HEK293 (cell line): ENCODE results near the gene IQCE.
A peak's percentile ranks its signal among the peaks of the same experiment; 100 is the strongest.

ENCODE experiments used
- CTCF ChIA-PET: fragments of 350-600 bp; formaldehyde crosslinking; extraction: SDS; loops from one replicate; lab custom pipeline; 2021; ENCODE audit warnings: antibody characterized with exemption; lab: Yijun Ruan, JAX
- POLR2A ChIA-PET: fragments of 300-600 bp; formaldehyde crosslinking; extraction: SDS; loops from one replicate; lab custom pipeline; 2020; ENCODE audit warnings: antibody characterized with exemption, inconsistent platforms; lab: Yijun Ruan, JAX
- H3K27ac ChIP-seq: fragments of 200-500 bp; sonication (Bioruptor generic); 2 replicates; pipeline ENCODE4 v1.5.1; 2014; ENCODE audit warnings: low read depth, low read length, control low read depth, inconsistent platforms; ENCODE audit errors: extremely low read depth
- H3K36me3 ChIP-seq, 2 experiments: fragments of 200-500 bp in 1 of 2; sonication (Bioruptor generic) in 1 of 2; 1 replicate in 1 of 2; 2 replicates in 1 of 2; pipeline ENCODE4 v1.5.1; 2014 to 2017; ENCODE audit warnings: inconsistent platforms in 2 of 2, low read length in 2 of 2; ENCODE audit not compliant: control insufficient read depth in 2 of 2, insufficient read depth in 1 of 2
- H3K4me1 ChIP-seq: fragments of 200-500 bp; sonication (Bioruptor generic); 2 replicates; pipeline ENCODE4 v1.5.1; 2014; ENCODE audit warnings: mild to moderate bottlenecking, low read length, inconsistent platforms; ENCODE audit not compliant: control insufficient read depth, insufficient read depth
- H3K4me3 ChIP-seq: 2 replicates; pipeline ENCODE4 v1.5.1; 2011; ENCODE audit warnings: low read depth, mild to moderate bottlenecking, control low read depth, low read length, moderate library complexity
- H3K9me3 ChIP-seq: fragments of 200-500 bp; sonication (Bioruptor generic); 2 replicates; pipeline ENCODE4 v1.5.1; 2014; ENCODE audit warnings: low read depth, low read length, inconsistent platforms; ENCODE audit not compliant: control insufficient read depth, insufficient read depth
- EGR2 ChIP-seq: fragments of 450-650 bp; formaldehyde crosslinking; IDR thresholded peaks from 2 replicates; pipeline ENCODE4 v1.5.1; 2016; ENCODE audit warnings: low read depth, missing biosample characterization, missing genetic modification characterization
- FEZF1 ChIP-seq: fragments of 450-650 bp; formaldehyde crosslinking; IDR thresholded peaks from 2 replicates; pipeline ENCODE4 v1.5.1; 2016; ENCODE audit warnings: missing biosample characterization, missing genetic modification characterization
- GFI1B ChIP-seq: fragments of 450-650 bp; formaldehyde crosslinking; IDR thresholded peaks from 2 replicates; pipeline ENCODE4 v1.5.1; 2016; ENCODE audit warnings: missing biosample characterization, missing genetic modification characterization
- IKZF3 ChIP-seq: fragments of 450-650 bp; IDR thresholded peaks from 2 replicates; pipeline ENCODE4 v1.5.0; 2018; ENCODE audit warnings: missing biosample characterization, mild to moderate bottlenecking, missing genetic modification characterization, moderate library complexity
- KLF1 ChIP-seq: fragments of 450-650 bp; formaldehyde crosslinking; IDR thresholded peaks from 2 replicates; pipeline ENCODE4 v1.5.1; 2016; ENCODE audit warnings: missing biosample characterization, missing genetic modification characterization
- OSR2 ChIP-seq: fragments of 450-650 bp; formaldehyde crosslinking; IDR thresholded peaks from 2 replicates; pipeline ENCODE4 v1.5.1; 2016; ENCODE audit warnings: missing biosample characterization, missing genetic modification characterization
- ZBTB1 ChIP-seq: fragments of 450-650 bp; formaldehyde crosslinking; IDR thresholded peaks from 2 replicates; pipeline ENCODE4 v1.5.1; 2016; ENCODE audit warnings: missing biosample characterization, missing genetic modification characterization
- ZBTB21 ChIP-seq: fragments of 450-650 bp; formaldehyde crosslinking; IDR thresholded peaks from 2 replicates; pipeline ENCODE4 v1.5.1; 2017; ENCODE audit warnings: missing biosample characterization, missing genetic modification characterization
- ZBTB44 ChIP-seq: fragments of 450-650 bp; IDR thresholded peaks from 2 replicates; pipeline ENCODE4 v1.5.1; 2018; ENCODE audit warnings: missing biosample characterization, mild to moderate bottlenecking, missing genetic modification characterization
- ZBTB49 ChIP-seq: fragments of 450-650 bp; formaldehyde crosslinking; IDR thresholded peaks from 2 replicates; pipeline ENCODE4 v1.5.1; 2016; ENCODE audit warnings: missing biosample characterization, missing genetic modification characterization, low read depth
- ZFHX2 ChIP-seq: fragments of 450-650 bp; formaldehyde crosslinking; conservative IDR thresholded peaks from 2 replicates; pipeline ENCODE4 v1.5.1; 2016; ENCODE audit warnings: missing biosample characterization, missing genetic modification characterization
- ZFP41 ChIP-seq: fragments of 450-650 bp; formaldehyde crosslinking; IDR thresholded peaks from 2 replicates; pipeline ENCODE4 v1.5.1; 2016; ENCODE audit warnings: missing biosample characterization, missing genetic modification characterization, borderline replicate concordance
- ZNF169 ChIP-seq: fragments of 450-650 bp; formaldehyde crosslinking; IDR thresholded peaks from 2 replicates; pipeline ENCODE4 v1.5.1; 2016; ENCODE audit warnings: missing biosample characterization, missing genetic modification characterization
- ZNF19 ChIP-seq: fragments of 450-650 bp; formaldehyde crosslinking; IDR thresholded peaks from 2 replicates; pipeline ENCODE4; 2016; ENCODE audit warnings: missing biosample characterization, missing genetic modification characterization, low read depth
- ZNF202 ChIP-seq: fragments of 450-650 bp; formaldehyde crosslinking; IDR thresholded peaks from 2 replicates; pipeline ENCODE4 v1.5.1; 2016; ENCODE audit warnings: missing biosample characterization, missing genetic modification characterization, borderline replicate concordance
- ZNF248 ChIP-seq: fragments of 450-650 bp; formaldehyde crosslinking; IDR thresholded peaks from 2 replicates; pipeline ENCODE4 v1.5.1; 2017; ENCODE audit warnings: missing biosample characterization, missing genetic modification characterization
- ZNF274 ChIP-seq, 2 experiments: fragments of 200-500 bp in 1 of 2; fragments of 450-650 bp in 1 of 2; sonication (Bioruptor generic) in 1 of 2; formaldehyde crosslinking in 1 of 2; IDR thresholded peaks; 2 replicates each; pipeline versions ENCODE4 v1.5.1 to v1.6.1; 2014 to 2016; ENCODE audit warnings: borderline replicate concordance in 1 of 2, inconsistent platforms in 1 of 2, low read length in 1 of 2, missing biosample characterization in 1 of 2, missing genetic modification characterization in 1 of 2
- ZNF362 ChIP-seq: fragments of 450-650 bp; formaldehyde crosslinking; IDR thresholded peaks from 2 replicates; pipeline ENCODE4 v1.5.1; 2016; ENCODE audit warnings: missing biosample characterization, missing genetic modification characterization
- ZNF398 ChIP-seq: fragments of 450-650 bp; formaldehyde crosslinking; IDR thresholded peaks from 2 replicates; pipeline ENCODE4 v1.5.1; 2017; ENCODE audit warnings: missing biosample characterization, missing genetic modification characterization
- ZNF433 ChIP-seq: fragments of 450-650 bp; formaldehyde crosslinking; IDR thresholded peaks from 2 replicates; pipeline ENCODE4 v1.5.1; 2016; ENCODE audit warnings: missing biosample characterization, missing genetic modification characterization, low read depth
- ZNF488 ChIP-seq: fragments of 450-650 bp; formaldehyde crosslinking; IDR thresholded peaks from 2 replicates; pipeline ENCODE4 v1.5.1; 2016; ENCODE audit warnings: missing biosample characterization, missing genetic modification characterization
- ZNF529 ChIP-seq: fragments of 450-650 bp; formaldehyde crosslinking; IDR thresholded peaks from 2 replicates; pipeline ENCODE4 v1.5.1; 2017; ENCODE audit warnings: missing genetic modification characterization, missing biosample characterization; ENCODE audit not compliant: insufficient replicate concordance
- ZNF561 ChIP-seq: fragments of 450-650 bp; IDR thresholded peaks from 2 replicates; pipeline ENCODE4 v1.5.1; 2018; ENCODE audit warnings: missing biosample characterization, missing genetic modification characterization, borderline replicate concordance
- ZNF626 ChIP-seq: fragments of 450-650 bp; sonication (Bioruptor Pico); formaldehyde crosslinking; IDR thresholded peaks from 2 replicates; pipeline ENCODE4 v1.5.1; 2018; ENCODE audit warnings: missing biosample characterization, missing genetic modification characterization, inconsistent platforms
- ZNF792 ChIP-seq: fragments of 450-650 bp; formaldehyde crosslinking; IDR thresholded peaks from 2 replicates; pipeline ENCODE4 v1.5.1; 2016; ENCODE audit warnings: missing biosample characterization, missing genetic modification characterization

IQCE gene

GRCh38 chr7:2616387-2617324, 57.9 kb downstream of the IQCE start:
- no peak overlapping the region for H3K27ac ChIP-seq
- POLR2A ChIA-PET, result interaction anchor here (1.3 kb wide), 1 partner anchor 15 kb away, joined by 12 read pairs; the partner anchor contains the start of gene TTYH3
- H3K9me3 ChIP-seq, result no peaks in the 10 kb centered on the region
- TF ChIP-seq ZNF529 (tag by site-specific recombination) (no peak), ZNF19 (tag by site-specific recombination) (no peak), ZNF561 (no peak), OSR2 (no peak), ZNF626 (no peak), ZNF792 (tag by site-specific recombination) (no peak), ZNF169 (no peak), ZNF362 (tag by site-specific recombination) (no peak), ZNF488 (no peak), ZBTB49 (no peak), ZNF274 (IDR thresholded peaks at IDR 0.05; ENCODE audit: low read length) (no peak), ZNF274 (tag by site-specific recombination; IDR thresholded peaks at IDR 0.05; ENCODE audit: borderline replicate concordance) (no peak), GFI1B (tag by site-specific recombination) (no peak), ZNF433 (tag by site-specific recombination) (no peak)
- TF ChIP-seq, all 188 proteins: peak for 0
- Histone ChIP-seq H3K4me3 (no peak overlapping the region), H3K36me3 (no peaks in the 10 kb centered on the region), H3K4me1 (no peaks in the 10 kb centered on the region)
- CTCF ChIA-PET, result interaction anchor here (0.7 to 0.8 kb wide), 2 partner anchors 8 to 17 kb away, joined by 3 read pairs; no protein-coding TSS in a partner anchor

- Histone ChIP-seq H3K4me3 (no peak overlapping the region), H3K27ac (no peak overlapping the region), H3K36me3 (no peaks in the 10 kb centered on the region), H3K9me3 (no peaks in the 10 kb centered on the region), H3K4me1 (no peaks in the 10 kb centered on the region)
- CTCF ChIA-PET, result interaction anchor here (0.7 to 0.8 kb wide), 2 partner anchors 9 to 18 kb away, joined by 3 read pairs; no protein-coding TSS in a partner anchor
- POLR2A ChIA-PET, result interaction anchor here (1.3 kb wide), 1 partner anchor 14 kb away, joined by 12 read pairs; the partner anchor contains the start of gene TTYH3
- no peak for TF ChIP-seq ZNF202
- peak; percentile 39; the same call in 1 of the 2 replicates for TF ChIP-seq EGR2 (tag by site-specific recombination)
- TF ChIP-seq IKZF3 (tag by site-specific recombination), result no peak
- no peak for TF ChIP-seq ZBTB1 (tag by site-specific recombination)
- TF ChIP-seq ZNF248 (tag by site-specific recombination), result no peak
- no peak for TF ChIP-seq ZNF398 (tag by site-specific recombination)
- no peak for TF ChIP-seq KLF1 (tag by site-specific recombination)
- no peak for TF ChIP-seq FEZF1 (tag by site-specific recombination)
- TF ChIP-seq ZNF274 (IDR thresholded peaks at IDR 0.05; ENCODE audit: low read length), result no peak
- no peak for TF ChIP-seq ZNF274 (tag by site-specific recombination; IDR thresholded peaks at IDR 0.05; ENCODE audit: borderline replicate concordance)
- peak; percentile 56 for TF ChIP-seq ZFHX2 (tag by site-specific recombination)
- no peak for TF ChIP-seq GFI1B (tag by site-specific recombination)
- no peak for TF ChIP-seq ZFP41 (tag by site-specific recombination)
- no peak for TF ChIP-seq ZBTB44 (tag by site-specific recombination)
- TF ChIP-seq ZBTB21, result no peak
Observed at GRCh38 chr7:2617325-2617905, 58.6 kb downstream of the IQCE start.
